GM18858 (cell line): ENCODE results near the gene HECW1.
"Not testable (repeated sequence)": the region's sequence is repeated elsewhere in the genome, so short reads cannot be mapped to it uniquely, and the experiment has no call there.

Experiments used
- ATAC-seq: cut with Tn5 transposase; IDR thresholded peaks from one replicate; pipeline ENCODE4 v1.9.1; 2021; ENCODE audit not compliant: unreplicated experiment

Gene HECW1

DNA sequence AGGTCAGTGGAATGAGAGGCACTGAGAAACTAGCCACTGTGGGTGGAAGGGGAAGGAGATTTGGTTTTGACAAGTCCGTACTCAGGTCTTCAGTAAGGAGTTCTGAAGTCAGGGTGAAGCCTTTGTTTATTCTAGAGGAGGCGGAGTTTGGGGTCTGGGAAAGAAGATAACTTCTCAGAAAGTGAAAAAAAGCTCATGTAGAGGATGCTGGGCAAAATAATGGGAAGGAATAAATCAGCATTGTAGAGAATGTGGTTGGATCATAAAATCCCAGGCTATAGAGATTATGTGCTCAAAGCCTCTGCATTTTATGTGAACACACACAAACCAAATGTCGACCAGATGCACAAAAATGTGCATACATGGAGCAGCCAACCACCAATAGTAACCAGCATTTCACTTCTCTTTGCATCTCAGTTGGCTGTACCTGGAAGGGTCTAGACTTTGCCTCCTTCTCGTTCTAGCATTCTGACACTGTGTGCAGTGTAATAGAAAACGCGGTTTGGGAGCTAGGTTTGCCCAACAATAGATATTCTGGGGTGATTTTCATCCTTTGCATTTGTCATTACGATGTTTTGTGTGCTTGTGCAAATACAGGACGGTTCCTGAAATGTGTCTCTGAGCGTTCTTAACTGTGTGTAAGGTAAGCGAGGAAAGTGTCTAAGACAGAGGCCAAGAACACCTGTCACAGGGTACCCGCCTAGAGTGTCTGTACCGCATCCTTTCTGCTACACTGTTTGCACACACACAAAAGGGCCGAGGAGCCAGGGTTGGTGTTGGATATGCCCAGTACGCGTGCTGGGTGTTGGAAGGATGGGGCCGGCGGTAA lies 603 bp upstream of the HECW1 start:
- no peak for ATAC-seq

DNA sequence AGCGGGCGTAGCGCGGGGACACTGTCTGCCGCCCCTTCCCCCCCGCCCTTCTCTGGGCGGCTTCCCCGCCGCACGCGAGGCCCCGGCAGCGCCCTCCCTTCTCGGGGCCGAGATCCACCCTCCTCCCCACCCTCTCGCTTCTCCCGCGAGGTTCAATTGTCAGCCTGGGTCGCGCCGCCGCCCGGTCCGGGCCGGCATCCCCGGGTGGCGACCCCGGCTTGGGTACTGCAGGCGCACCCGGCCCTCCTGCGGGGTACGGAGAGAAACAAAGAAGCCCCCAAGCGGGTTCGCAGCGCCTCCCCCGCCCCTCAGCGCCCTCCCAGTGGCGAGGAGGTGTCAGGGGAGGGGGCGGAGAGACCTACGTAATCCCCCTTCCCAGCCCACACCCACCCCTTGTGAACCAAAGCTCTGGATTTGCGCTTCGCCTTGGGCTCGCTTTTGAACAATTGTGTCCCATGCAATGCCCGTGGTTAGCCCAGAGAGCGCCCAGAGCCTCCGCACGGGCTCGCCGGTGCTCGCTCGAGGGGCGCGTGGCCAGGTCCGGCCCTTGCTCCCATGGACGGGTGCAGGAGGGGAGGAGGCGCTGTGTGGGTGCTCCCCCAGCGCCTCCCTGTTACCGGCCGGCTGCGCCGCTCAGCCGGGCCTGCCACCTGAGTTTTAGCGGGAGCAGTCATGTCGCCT lies 634 bp downstream of the HECW1 start:
- no peak for ATAC-seq

DNA sequence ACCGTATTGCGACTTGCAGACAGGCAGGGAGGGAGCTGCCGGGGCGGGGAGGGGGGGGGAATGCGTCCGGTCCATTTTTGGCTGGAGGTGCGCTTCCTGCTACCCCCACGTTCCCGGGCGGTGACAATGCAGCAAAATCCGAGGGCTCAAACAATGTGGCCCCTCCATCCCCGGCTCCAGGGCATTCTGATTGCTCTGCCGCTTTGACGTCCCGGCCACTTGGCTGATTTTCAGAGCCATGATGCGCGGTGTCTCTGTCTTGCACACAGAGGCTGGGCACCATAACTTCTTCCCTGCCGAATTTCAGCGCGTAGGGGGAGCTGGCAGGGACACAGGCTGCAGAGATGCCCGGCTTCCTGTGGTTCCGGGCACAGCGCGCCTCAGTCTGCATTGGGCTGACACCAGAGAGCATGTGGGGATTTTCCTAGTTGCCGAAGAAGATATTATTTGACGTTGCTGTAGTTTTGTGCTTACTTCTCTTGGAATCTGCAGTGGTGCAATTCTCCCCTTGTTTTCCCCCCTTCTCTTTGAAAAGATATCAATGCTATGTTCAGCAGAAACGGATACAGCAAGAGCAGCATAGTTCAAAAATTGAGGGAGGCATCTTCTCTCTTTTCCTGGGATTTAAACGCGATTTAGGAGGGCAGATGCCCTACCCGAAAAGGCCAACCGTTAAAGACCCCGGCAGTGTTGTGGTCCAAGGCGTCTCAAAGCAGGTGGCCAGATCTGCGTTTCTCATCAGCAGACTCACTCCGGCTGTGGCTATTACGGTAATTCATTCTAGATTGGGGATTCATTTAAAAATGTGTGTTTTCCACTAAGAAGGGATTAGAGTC lies 1.4 kb downstream of the HECW1 start:
- no peak for ATAC-seq

DNA sequence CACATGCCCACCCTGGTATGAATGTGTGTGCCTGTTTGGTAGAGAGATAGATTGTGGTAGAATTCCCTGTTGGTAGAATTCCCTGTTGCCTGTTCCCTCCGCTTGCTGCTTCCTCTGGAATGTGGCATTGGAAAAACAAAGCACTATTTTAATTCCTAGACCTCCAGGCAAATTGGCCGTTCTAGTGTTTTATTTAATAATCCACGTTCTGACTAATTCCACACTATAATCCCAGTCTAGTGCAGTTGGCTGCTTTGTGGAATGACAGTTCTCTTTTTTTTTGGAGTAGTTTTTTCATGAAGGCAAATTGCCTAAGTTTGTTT lies 2.0 kb downstream of the HECW1 start:
- ATAC-seq = no peak

DNA sequence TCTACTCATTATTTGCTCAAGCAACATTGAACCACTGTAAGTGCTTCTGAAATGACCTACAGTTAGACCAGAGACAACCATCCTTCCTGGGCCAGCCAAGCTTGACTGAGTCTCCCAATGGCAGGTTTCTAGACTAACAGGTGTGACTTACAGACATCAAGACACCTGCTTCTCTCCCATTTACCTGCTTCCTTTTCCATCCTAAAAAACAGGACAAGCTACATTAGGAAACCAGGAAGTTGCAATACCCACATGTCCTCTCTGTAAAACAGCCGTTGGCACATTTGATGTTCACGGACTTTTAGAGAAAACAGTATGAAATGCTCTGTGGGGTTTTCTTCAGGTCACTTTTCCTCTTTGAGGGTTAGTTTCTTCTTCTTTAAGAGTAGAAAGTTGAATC lies 4.0 kb downstream of the HECW1 start:
- ATAC-seq = no peak

DNA sequence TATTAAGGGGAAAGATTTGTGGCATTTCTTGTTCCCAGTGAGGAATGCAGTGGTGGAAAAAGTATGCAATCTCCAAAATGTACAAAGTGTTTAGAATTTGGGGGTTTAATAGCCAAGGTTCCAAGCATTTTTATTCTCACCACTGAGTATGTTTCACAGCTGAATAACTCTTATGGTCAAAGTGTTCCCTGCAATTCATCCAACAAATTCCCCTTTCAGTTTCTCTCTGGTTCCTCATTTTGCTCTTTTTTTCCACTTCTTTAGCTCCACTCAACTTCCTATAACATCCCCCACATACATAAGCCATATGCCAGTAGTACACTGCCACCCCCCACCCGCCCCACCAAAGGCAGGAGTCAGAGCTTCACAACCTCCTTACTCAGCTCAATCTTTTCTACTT lies 4.6 kb downstream of the HECW1 start:
- ATAC-seq = no peak

DNA sequence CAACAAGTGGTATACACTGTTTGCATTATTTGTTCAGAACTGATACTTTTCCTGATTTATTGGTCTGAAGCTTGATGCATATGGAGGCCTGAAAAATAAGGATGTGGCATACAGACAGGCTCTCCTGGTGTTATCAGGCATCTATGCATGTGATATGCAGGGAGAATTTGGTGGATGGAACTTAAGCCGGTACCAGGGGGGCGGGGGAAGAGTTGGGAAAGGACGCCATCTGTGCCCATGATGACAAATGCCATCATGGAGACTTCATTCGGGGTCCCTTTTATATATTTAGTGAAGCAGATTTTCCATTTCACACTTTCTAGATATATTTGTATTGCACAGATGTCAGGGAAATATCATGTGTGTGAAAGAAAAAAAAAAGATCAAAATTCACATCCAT lies 5.4 kb downstream of the HECW1 start:
- no peak for ATAC-seq

DNA sequence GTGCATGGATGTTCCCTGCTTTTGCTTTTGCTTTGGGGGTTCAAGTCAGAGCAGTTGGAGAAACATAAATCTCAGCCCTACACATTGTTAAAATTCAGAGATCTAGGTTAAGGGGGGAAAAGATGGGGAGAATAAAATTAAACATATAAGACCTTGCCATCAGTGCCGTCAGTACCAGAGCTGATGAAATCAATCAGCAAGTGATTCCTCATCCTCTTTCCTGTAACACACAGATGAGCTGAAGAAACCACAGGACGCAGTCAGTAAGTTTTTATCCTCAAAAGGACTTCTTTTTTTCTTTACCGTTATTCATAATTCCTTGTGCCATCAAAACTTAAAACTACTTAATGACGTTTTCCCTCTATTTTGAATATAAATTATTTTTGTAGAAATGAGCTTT lies 5.9 kb downstream of the HECW1 start:
- no peak for ATAC-seq

DNA sequence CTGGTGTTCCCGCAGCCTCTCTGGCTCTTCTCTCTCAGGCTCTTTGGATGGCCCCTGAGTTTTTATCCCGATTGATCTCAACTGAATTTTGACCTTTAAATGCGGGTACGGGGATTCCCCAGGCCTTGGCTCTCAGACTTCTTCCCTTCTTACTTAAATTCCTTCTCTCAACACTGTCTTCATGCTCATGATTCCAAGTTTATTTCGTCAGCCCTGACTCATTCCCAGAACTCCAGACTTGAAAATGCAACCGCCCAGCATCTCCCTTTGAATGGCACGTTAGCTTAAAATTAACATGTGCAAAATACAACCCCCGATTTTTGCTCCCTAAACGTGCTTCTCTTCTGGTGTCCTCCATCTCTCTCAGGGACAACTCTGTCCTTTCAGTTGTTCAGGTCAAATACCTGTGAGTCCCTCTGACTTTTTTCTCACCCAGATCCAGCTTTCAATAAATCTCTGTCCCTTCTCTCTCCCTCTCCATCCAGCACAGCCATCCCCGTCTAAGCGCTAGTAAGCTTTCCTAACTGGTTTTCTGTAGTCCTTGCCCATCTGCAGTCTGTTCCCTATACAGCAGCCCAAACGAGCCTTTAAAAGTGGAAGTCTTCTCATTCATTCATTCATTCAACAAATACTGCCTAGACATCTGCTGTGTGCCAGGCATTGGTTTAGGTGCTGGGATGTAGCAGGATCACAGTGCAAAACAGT lies 7.1 kb downstream of the HECW1 start:
- no peak for ATAC-seq

DNA sequence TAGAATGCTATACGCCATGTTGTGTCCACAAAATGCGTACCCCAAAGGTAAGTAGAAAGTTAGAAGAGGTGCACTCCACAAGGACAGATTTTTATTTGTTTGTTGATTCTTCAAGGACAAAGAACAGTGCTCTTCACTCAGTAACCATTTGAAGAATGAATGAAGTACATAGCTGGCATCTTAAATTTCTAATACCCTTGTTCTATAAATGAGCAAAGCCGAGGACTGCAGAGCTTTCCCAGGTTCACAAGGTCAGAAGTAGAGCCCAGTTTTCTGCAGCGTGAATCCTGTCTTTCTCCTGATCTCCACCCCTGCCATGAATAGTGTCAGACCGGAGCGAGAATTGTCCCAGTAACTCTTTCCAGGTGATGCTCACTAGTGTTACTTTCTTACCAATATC lies 9.5 kb downstream of the HECW1 start:
- no peak for ATAC-seq

DNA sequence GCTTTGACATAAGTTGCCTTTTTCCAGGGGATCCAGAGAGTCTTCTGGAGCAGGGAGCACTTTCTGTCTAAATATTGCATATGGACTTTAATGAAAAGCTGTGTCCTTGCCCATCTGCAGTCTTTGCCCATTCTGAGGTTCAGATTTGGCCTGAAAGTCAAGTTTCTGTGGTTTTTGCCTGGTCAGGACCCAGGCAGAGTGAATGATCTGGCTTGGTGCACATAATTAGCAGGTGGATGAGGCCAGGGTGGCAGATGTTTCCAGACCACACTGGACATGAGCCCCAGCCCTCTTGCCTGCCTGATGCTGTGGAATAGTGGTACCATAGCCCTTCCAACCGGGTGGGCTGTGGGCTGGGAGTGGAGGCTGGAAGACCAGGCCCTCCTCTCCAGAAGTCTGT lies 11.0 kb downstream of the HECW1 start:
- ATAC-seq = no peak

DNA sequence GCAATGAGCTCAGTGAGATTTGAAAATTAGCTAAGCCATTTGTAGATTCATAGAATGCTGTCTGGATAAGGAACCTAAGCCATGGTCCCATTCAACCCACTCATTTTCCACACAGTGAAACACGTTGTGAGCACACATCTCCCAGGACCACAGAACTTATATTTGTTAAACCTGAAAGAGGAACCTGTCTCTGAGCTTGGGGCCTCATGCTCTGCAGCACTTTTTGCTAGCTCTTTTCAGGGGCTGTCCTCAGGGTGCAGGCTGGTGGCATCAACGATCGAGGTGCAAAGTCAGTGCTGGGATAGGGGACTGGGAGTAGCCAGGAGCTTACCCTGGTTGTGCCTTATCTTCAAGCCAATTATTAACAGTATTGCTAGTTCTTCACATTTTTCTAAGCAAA lies 11.9 kb downstream of the HECW1 start:
- ATAC-seq = no peak

DNA sequence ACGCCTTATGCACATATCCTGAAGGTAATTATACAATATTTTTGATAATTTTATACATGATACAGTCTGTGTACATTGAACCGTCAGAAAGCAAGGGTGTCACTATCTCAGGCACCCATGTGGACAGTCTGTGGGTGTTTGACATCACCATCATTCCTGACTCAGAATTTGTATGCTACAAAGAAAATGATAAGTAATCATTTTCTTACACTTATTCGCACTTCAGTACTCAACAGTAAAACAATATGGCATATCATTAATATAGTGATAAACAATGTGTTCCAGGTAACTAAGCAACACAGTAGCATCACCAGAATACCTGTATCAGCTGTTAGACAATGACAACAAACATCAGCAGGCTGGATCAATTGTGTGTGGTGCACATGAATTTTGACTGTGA lies 17.9 kb downstream of the HECW1 start:
- ATAC-seq = no peak

DNA sequence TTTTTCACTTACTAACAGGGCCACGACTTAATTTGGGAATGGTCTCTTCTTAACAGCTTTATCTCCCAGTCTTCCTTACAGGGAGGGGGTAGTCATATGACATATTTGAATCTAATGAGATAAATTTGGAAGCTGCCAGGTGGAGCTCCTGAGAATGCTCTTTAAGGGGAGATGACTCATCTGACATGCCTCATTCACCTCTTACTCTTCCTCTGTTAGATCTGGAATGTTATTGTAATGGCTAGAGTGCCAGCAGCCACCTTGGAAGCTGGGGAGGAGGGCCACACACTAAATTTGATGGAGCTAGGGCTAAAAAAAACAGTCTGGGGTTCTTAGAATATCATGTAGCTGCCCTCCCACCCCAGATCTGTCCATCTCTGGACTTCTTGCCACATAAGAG lies 22.7 kb downstream of the HECW1 start:
- ATAC-seq = no peak

DNA sequence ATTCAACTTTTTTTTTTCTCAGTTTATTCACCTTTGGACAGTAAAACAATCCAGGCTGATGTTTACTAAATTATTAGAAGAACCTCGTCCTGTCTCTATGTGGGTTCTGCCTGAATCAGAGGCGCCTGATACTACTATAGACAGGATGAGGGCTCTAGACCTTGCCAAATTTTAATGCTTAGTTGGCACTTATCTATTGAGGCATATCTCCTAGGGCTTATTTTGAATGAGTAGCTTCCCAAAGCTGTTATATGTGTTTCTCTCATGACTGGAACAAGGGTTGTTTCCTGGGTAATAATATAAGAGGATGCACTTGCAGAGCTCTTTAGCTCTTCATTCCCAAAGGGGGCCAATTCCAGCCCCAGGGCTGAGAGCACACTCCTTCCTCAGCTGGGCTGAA lies 23.6 kb downstream of the HECW1 start:
- no peak for ATAC-seq

DNA sequence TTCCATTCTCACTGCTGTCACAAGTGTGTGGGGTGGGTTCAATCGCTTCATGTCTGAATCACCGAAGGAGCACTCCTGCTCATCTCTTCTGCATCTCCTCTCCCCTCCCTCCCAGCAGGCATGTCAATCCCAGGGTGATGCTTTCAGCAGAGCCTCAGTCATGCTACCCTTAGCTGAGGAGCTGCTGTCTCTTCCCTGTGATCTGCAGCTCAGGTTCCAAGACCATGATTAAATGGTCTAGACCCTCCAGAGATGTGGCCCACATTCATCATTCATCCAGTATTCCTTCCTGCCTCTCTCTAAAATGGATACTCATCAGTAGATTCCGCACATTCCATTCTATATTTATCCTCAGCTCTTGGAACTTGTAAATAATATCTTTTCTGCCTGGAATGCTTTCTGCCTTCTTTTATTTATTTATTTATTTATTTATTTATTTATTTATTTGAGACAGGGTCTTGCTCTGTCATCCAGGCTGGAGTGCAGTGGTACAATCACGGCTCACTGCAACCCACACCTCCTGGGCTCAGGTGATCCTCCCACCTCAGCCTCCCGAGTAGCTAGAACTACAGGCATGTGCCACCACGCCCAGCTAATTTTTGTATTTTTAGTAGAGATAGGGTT lies 24.8 kb downstream of the HECW1 start:
- not testable (repeated sequence) for ATAC-seq

DNA sequence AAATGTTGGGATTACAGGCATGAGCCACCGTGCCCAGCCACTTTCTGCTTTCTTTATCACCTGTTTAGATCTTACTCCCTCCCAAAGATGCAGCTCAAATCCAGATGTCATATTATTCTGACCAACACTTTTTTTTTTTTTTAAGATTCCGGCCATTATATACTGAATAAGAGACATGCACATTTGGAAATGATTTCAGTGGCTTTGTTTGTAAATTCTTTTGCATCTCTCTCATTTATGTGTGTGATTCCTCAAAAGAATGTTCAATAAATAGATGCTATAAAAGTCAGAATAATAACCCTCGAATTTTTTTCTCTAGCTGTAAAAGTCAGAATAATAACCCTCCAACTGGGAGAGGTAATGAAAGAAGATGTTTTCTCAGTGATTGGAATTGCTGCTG lies 25.4 kb downstream of the HECW1 start:
- ATAC-seq = no peak

DNA sequence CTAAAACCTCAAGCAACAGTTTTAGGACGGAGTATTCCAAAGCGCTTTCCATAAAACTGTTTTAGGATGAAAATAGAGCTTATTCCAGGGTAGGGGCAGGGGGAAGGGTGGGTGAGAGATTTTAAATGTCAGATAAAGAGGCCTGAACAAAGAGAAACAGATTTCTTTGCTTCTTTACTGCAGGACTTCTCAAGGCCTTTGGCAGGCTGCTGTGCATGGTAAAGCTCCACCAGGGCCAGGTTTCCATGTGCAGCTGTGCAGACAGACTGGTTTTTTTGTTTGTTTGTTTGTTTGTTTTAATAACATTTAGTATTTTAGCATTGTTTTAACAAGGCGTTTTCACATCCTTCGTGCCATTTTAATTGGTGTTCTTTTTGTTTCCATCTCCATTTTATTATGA lies 26.3 kb downstream of the HECW1 start:
- ATAC-seq = no peak

DNA sequence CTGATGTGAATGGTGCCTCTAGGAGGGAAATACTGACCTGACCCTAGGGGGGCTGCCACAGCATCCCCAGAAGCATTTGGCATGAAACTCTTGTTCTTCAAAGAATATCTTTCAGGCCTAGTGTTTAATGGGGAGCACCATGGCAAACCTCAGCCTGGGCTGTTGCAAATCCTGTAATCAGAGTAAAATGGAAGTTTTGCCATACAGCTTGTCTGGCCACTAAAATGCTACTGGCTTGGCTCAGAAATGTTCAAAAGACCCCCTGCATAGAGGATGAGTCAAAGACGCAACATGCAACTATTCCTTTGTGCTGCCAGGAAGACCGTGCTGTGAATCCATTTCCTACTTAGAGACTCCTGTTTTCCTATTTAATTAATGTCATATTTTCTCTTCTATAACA lies 26.7 kb downstream of the HECW1 start:
- no peak for ATAC-seq

DNA sequence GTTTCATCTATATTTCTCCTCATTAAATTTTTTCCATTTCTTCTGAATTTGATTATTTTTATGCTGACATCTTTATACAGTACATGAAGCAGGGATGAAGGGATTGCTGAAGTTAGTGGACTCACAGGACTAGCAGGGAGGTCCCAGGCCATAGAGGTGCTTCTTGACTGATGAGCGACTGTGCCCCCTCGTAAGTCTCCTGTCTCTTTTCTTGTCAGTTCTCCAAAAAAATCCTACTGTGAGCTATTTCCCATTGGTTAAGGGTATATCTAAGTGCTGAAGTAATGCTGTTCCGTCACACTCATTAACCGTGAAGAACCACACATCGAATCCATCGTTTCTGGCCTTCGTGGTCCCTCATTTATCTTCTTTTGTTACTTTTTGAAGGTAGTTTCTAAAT lies 27.7 kb downstream of the HECW1 start:
- ATAC-seq = no peak

DNA sequence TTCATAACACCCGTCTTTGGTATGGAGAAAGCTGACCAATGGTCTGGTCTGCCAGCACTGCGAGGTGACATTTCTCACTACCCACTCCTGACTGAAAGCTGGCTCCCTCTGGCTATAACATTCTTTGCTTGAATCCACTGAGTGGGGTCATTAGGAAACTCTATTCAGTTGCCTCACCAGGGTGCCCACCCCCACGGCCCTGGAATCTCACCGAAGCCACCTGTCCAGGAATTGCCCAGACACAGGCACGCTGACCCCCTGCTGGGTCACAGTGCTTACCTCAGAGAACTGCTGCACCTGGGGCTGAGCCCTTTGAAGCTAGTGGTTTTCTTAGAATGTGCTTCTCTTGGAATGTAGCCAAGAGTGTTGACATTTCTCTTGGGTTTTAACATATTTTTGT lies 28.6 kb downstream of the HECW1 start:
- ATAC-seq = no peak
